ENCODE data around the gene NCEH1.

Gene NCEH1

GRCh38 chr3:172640751-172641150 is 70.1 kb downstream of the NCEH1 start:
- Histone ChIP-seq H3K27me3 (ENCODE audit: control insufficient read depth, low read length) (no peaks in the 10 kb centered on the region), H3K9me2 (replicated peaks; ENCODE audit: control insufficient read depth, low read length) (no peaks in the 10 kb centered on the region), H3K4me1 (ENCODE audit: control insufficient read depth, low read length) (no peaks in the 10 kb centered on the region), H3K4me2 (ENCODE audit: low read length) (no peak overlapping the region), H3K27ac (ENCODE audit: low read depth, low read length) (no peak overlapping the region), H4K20me1 (ENCODE audit: control insufficient read depth, insufficient read depth, low read depth, low read length) (no peaks in the 10 kb centered on the region), H3K79me2 (ENCODE audit: control insufficient read depth, low read length) (no peaks in the 10 kb centered on the region), H3K9me3 (ENCODE audit: control insufficient read depth, insufficient read depth, low read length) (no peaks in the 10 kb centered on the region), H3F3A (ENCODE audit: control insufficient read depth, insufficient read depth) (no peaks in the 10 kb centered on the region), H3K36me3 (ENCODE audit: control insufficient read depth, low read length) (no peaks in the 10 kb centered on the region), H3K4me3 (ENCODE audit: low read length) (no peak overlapping the region)
- TF ChIP-seq, protein P1, sequence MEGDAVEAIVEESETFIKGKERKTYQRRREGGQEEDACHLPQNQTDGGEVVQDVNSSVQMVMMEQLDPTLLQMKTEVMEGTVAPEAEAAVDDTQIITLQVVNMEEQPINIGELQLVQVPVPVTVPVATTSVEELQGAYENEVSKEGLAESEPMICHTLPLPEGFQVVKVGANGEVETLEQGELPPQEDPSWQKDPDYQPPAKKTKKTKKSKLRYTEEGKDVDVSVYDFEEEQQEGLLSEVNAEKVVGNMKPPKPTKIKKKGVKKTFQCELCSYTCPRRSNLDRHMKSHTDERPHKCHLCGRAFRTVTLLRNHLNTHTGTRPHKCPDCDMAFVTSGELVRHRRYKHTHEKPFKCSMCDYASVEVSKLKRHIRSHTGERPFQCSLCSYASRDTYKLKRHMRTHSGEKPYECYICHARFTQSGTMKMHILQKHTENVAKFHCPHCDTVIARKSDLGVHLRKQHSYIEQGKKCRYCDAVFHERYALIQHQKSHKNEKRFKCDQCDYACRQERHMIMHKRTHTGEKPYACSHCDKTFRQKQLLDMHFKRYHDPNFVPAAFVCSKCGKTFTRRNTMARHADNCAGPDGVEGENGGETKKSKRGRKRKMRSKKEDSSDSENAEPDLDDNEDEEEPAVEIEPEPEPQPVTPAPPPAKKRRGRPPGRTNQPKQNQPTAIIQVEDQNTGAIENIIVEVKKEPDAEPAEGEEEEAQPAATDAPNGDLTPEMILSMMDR (IDR thresholded peaks at IDR 0.05; ENCODE audit: low read depth, low read length, poor library complexity, severe bottlenecking): no peak
- TF ChIP-seq EZH2phosphoT487 (IDR thresholded peaks at IDR 0.05; ENCODE audit: borderline replicate concordance, low read length): no peak

DNA sequence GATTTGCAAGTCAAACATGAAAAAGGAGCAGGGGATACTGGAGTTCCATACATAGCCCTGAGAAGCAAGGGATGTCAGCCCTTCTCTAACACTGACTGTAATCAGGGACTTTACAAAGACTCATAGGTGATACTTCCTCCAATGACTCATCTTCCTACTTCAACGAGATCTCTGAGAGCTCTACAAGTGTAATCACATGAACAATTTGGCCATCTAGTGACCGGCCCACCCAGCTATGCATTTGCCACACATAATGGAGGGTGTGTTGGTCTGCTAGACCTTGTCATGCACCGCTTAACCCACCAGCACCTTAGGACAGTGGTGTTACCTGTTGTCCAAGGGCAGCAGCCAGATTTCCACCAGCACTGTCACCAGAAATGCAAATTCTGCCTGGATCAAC is 75.3 kb downstream of the NCEH1 start:
- Histone ChIP-seq H3K27me3 (ENCODE audit: control insufficient read depth, low read length) (no peaks in the 10 kb centered on the region), H3K9me2 (replicated peaks; ENCODE audit: control insufficient read depth, low read length) (no peaks in the 10 kb centered on the region), H3K79me2 (ENCODE audit: control insufficient read depth, low read length) (no peaks in the 10 kb centered on the region), H3F3A (ENCODE audit: control insufficient read depth, insufficient read depth) (no peaks in the 10 kb centered on the region), H3K36me3 (ENCODE audit: control insufficient read depth, low read length) (no peaks in the 10 kb centered on the region), H3K4me1 (ENCODE audit: control insufficient read depth, low read length) (no peaks in the 10 kb centered on the region), H3K4me3 (ENCODE audit: low read length) (no peak overlapping the region), H3K27ac (ENCODE audit: low read depth, low read length) (no peak overlapping the region), H3K9me3 (ENCODE audit: control insufficient read depth, insufficient read depth, low read length) (no peaks in the 10 kb centered on the region), H3K4me2 (ENCODE audit: low read length) (no peak overlapping the region), H4K20me1 (ENCODE audit: control insufficient read depth, insufficient read depth, low read depth, low read length) (no peaks in the 10 kb centered on the region)
- TF ChIP-seq EZH2phosphoT487 (IDR thresholded peaks at IDR 0.05; ENCODE audit: borderline replicate concordance, low read length): no peak
- TF ChIP-seq, protein P1 (IDR thresholded peaks at IDR 0.05; ENCODE audit: low read depth, low read length, poor library complexity, severe bottlenecking): no peak

DNA sequence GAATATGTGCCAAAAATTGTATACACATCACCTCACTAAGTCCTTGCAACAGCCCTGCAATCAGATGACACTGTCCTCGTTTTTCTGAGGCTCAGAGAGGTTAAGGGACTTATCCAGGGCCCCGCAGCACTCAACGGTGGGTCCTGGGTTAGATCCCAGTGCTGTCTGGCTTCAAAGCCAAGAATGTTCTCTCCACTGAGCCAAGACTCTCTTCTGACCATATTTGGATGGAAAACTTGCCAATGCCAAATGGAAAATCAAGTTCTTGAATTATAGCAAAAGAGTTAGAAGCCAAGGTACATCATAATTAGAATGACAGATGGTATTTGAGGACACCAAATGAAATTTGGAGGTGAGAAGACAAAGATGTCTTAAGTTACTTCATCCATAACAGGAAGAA is 75.9 kb downstream of the NCEH1 start:
- Histone ChIP-seq H3K9me2 (replicated peaks; ENCODE audit: control insufficient read depth, low read length) (no peaks in the 10 kb centered on the region), H3K9me3 (ENCODE audit: control insufficient read depth, insufficient read depth, low read length) (no peaks in the 10 kb centered on the region), H3K4me3 (ENCODE audit: low read length) (no peak overlapping the region), H4K20me1 (ENCODE audit: control insufficient read depth, insufficient read depth, low read depth, low read length) (no peaks in the 10 kb centered on the region), H3F3A (ENCODE audit: control insufficient read depth, insufficient read depth) (no peaks in the 10 kb centered on the region), H3K27ac (ENCODE audit: low read depth, low read length) (no peak overlapping the region), H3K27me3 (ENCODE audit: control insufficient read depth, low read length) (no peaks in the 10 kb centered on the region), H3K36me3 (ENCODE audit: control insufficient read depth, low read length) (no peaks in the 10 kb centered on the region), H3K4me1 (ENCODE audit: control insufficient read depth, low read length) (no peaks in the 10 kb centered on the region), H3K4me2 (ENCODE audit: low read length) (no peak overlapping the region), H3K79me2 (ENCODE audit: control insufficient read depth, low read length) (no peaks in the 10 kb centered on the region)
- TF ChIP-seq, protein P1 (IDR thresholded peaks at IDR 0.05; ENCODE audit: low read depth, low read length, poor library complexity, severe bottlenecking): no peak
- TF ChIP-seq EZH2phosphoT487 (IDR thresholded peaks at IDR 0.05; ENCODE audit: borderline replicate concordance, low read length): no peak

GRCh38 chr3:172630316-172630715 is 80.6 kb downstream of the NCEH1 start:
- H3K79me2 ChIP-seq (ENCODE audit: control insufficient read depth, low read length): no peaks in the 10 kb centered on the region
- H3K9me2 ChIP-seq (replicated peaks; ENCODE audit: control insufficient read depth, low read length): no peaks in the 10 kb centered on the region
- no peaks in the 10 kb centered on the region for H3K9me3 ChIP-seq (ENCODE audit: control insufficient read depth, insufficient read depth, low read length)
- H3K4me2 ChIP-seq (ENCODE audit: low read length): no peak overlapping the region
- no peak for TF ChIP-seq EZH2phosphoT487 (IDR thresholded peaks at IDR 0.05; ENCODE audit: borderline replicate concordance, low read length)
- TF ChIP-seq, protein P1 (IDR thresholded peaks at IDR 0.05; ENCODE audit: low read depth, low read length, poor library complexity, severe bottlenecking): no peak
- no peaks in the 10 kb centered on the region for H3K4me1 ChIP-seq (ENCODE audit: control insufficient read depth, low read length)
- H3K27me3 ChIP-seq (ENCODE audit: control insufficient read depth, low read length): no peaks in the 10 kb centered on the region
- H3K27ac ChIP-seq (ENCODE audit: low read depth, low read length): no peak overlapping the region
- H4K20me1 ChIP-seq (ENCODE audit: control insufficient read depth, insufficient read depth, low read depth, low read length): no peaks in the 10 kb centered on the region
- no peaks in the 10 kb centered on the region for H3F3A ChIP-seq (ENCODE audit: control insufficient read depth, insufficient read depth)
- H3K36me3 ChIP-seq (ENCODE audit: control insufficient read depth, low read length): no peaks in the 10 kb centered on the region
- no peak overlapping the region for H3K4me3 ChIP-seq (ENCODE audit: low read length)

All from DOHH2 (cell line).